Fibroblast of the aortic adventitia (primary cell): Measurements from ENCODE around the gene SLC22A4. TPM values are rescaled to one million over a fixed set of nuclear protein-coding genes. Genes with fewer than 3 reads are reported as not detected.

Source experiments
- DNase-seq: peaks from one replicate; pipeline ENCODE4 v3.0.0-alpha.2; 2010; ENCODE audit warnings: low read depth
- H3K4me3 ChIP-seq: 2 replicates; pipeline ENCODE4 v1.5.1; 2011; ENCODE audit warnings: low read depth, mild to moderate bottlenecking, control low read depth, low read length, moderate library complexity
- CTCF ChIP-seq: IDR thresholded peaks from 2 replicates; pipeline ENCODE4 v1.5.1; 2011; ENCODE audit warnings: mild to moderate bottlenecking, low read length, control low read depth, inconsistent platforms; ENCODE audit not compliant: insufficient read depth
- total RNA-seq: library from RNA; depleted of rRNA; stranded (reverse); fragments of >200 nt; gene quantifications from 2 replicates; pipeline ENCODE4 v1.2.3, GENCODE V29; 2012; ENCODE audit warnings: low replicate concordance

The SLC22A4 gene
- total RNA-seq, result 3.4 and 5.7 TPM in 2 replicates

DNA sequence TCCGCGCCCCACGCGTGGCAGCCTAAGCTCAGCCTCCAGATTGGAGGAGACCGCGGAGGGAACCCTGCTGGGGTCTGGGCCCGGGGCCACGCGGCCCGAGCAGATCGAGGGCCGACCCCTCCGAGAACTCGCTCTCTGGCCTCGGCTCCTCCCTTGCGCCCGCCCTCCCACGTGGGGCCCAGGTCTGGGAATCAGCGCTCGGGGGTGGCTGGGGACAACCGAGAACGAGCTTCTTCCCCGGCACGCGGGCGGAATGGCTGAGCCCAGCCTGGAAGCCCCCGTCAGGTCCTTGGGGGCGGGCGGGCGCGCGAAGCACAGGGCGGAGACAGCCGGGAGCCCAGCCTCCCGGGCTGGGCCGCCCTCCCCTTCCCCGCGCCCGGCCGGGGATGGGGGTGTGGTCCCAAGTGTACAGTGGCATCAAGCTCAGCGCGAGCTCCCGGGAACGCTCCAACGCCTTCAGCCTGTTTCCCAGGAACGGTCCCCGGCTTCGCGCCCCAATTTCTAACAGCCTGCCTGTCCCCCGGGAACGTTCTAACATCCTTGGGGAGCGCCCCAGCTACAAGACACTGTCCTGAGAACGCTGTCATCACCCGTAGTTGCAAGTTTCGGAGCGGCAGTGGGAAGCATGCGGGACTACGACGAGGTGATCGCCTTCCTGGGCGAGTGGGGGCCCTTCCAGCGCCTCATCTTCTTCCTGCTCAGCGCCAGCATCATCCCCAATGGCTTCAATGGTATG, at the start of gene SLC22A4:
SLC22A4 (plus strand) TSS at position 403 of the 736 bp plus-strand sequence; CDS start at position 626, 223 bp downstream.
- no peak for TF ChIP-seq CTCF
- peak within 1 kb of the TSS; percentile 82 for H3K4me3 ChIP-seq
- DNase-seq, result peak; percentile 85

DNA sequence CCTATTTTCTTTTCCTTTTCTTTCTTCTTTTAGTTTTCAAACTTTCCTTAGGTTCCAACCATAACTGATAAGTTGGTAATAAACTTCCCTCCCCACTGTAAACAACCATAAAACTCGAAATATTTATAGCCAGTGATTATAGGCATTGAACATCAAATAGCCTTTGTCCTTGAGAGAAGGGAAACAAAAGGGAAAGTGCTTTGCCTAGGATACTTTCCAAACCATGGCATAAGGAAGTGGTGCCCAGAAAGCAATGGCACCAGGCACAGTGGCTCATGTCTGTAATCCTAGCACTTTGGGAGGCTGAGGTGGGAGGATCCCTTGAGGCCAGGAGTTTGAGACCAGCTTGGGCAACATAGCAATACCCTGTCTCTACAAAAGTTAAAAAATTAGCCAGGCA, 48.6 kb upstream of the SLC22A4 start:
- no peak for TF ChIP-seq CTCF
- no peak for DNase-seq
- no peak overlapping the region for H3K4me3 ChIP-seq

DNA sequence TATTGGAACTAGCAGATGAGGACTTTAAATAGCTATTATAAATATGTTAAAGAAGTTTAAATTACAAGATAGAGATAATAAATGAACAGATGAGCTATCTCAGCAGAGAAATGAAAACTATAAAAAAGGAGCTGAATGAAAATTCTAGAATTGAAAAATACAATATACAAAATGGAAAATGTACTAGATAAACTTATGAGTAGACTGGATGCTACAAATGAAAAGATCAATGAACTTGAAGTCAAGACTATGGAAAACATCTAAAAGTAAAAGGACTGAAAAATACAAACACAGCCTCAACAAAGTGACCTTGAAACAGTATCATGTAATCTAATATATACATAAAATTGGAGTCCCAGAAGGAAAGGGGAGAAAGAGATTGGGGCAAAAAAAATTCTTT, 47.4 kb upstream of the SLC22A4 start:
- DNase-seq, result no peak
- no peak overlapping the region for H3K4me3 ChIP-seq
- no peak for TF ChIP-seq CTCF

GRCh38 chr5:132250547-132250946, 43.6 kb upstream of the SLC22A4 start:
- no peak for DNase-seq

DNA sequence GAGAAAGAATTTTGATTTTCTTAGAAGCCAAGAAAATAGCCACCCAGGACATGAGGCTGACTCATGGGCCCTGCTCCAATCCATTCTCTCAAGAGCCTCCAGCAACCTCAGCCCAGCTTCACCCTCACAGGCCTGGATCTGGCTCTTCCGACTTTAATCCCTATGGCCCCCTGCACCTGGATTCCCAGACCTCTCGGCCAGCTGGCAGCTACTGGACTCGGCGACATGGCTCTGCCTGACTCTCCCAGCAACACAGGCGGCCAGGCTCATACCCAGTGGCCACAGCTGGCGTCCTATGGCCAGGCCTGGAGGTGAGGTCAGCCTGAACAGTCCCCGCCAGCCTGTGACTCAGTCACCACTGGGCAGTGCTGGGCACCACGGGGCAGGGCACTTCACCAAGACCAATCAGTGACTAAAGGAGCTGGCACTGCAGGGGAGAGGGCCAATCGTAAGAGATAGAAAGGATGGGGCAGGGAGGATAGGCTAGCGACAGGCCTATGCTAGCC, 42.9 kb upstream of the SLC22A4 start:
- no peak overlapping the region for H3K4me3 ChIP-seq
- no peak for TF ChIP-seq CTCF
- peak; percentile 54 for DNase-seq

More at GRCh38 chr5:132250547-132250946, 43.6 kb upstream of the SLC22A4 start:
- no peak overlapping the region for H3K4me3 ChIP-seq
- no peak for TF ChIP-seq CTCF

DNA sequence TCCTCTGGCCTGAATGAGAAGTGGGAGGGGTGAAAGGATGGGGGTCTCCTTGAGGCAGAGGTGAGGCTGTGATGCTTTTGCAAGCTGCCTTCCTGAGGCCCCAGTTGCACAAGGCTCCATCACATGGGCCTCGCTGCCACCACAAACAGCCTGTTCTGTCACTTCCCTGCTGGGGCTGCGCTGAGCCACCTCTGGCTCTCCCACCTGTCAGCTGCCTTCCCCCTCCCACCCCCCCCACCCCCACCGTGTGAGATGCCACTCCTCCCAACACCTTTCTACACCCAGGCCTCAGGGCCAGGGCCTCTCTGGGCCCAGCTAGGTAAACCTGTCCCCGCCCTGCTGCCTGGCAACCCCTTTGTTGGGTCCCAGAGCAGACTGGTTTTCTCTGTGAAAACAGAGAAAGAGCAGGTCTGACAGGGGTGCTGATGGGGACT, 41.2 kb upstream of the SLC22A4 start:
- no peak for DNase-seq
- H3K4me3 ChIP-seq, result no peak overlapping the region
- TF ChIP-seq CTCF, result no peak
